ENCODE data around the gene QSOX1. TPM values are rescaled to one million over a fixed set of nuclear protein-coding genes. Genes with fewer than 3 reads are reported as not detected.
A peak's percentile ranks its signal among the peaks of the same experiment; 100 is the strongest.

The QSOX1 gene
- total RNA-seq, 4 donors from 2014 or later: 109 to 124 (median 119) TPM

GRCh38 chr1:180154003-180154324, 705 bp upstream of the QSOX1 start:
- Histone ChIP-seq H3K9me3 (no peaks in the 10 kb centered on the region), H3K4me1 (peaks cover 4 to 44% (median 34%) of the 10 kb centered on the region in 4 donors), H3K36me3 (no peaks in the 10 kb centered on the region), H3K27ac (peak overlapping the region; percentile 87 to 94 (median 92)), H3K4me3 (peak overlapping the region; percentile 45 to 98 (median 77)), H3K27me3 (no peaks in the 10 kb centered on the region)
- WGBS, 2 donors (ENCODE audit: low coverage in 1 of 2): 51 to 80% methylated on average over 2 to 7 of the region's 7 CpGs
- no peak for DNase-seq
- TF ChIP-seq EP300 (IDR thresholded peaks at IDR 0.05; ENCODE audit: low read depth): no peak
- TF ChIP-seq POLR2AphosphoS5 (IDR thresholded peaks at IDR 0.05): no peak
- TF ChIP-seq POLR2A (IDR thresholded peaks at IDR 0.05): no peak
- no peak for TF ChIP-seq CTCF (IDR thresholded peaks at IDR 0.05)
- intact Hi-C loops (cut with DNase I; ENCODE audit: low total_unique reads): no loop called here
- in situ Hi-C loops (cut with MboI; ENCODE audit: low pct_ligation_motif_present in 1 of 4, low pct_unique_long_range_greater_than_20kb in 1 of 4, low sequenced_read_pairs in 3 of 4): loop anchor here in 2 of 4 donors (10.0 to 25.0 kb wide), 2 partner anchors 279 to 292 kb away; partner anchors contain the start of gene TOR1AIP2 (in 1 of the 2)

- peak; percentile 35 for DNase-seq
- Histone ChIP-seq H3K36me3 (no peaks in the 10 kb centered on the region), H3K4me1 (peaks cover 4 to 52% (median 38%) of the 10 kb centered on the region in 4 donors), H3K27me3 (no peaks in the 10 kb centered on the region), H3K27ac (peak overlapping the region; percentile 87 to 94 (median 92)), H3K9me3 (no peaks in the 10 kb centered on the region), H3K4me3 (peak overlapping the region; percentile 73 to 98 (median 87))
- 2% methylated on average over 14 to 25 of the region's 29 CpGs for WGBS, 2 donors (ENCODE audit: low coverage in 1 of 2)
- TF ChIP-seq EP300 (IDR thresholded peaks at IDR 0.05; ENCODE audit: low read depth) (no peak), POLR2A (IDR thresholded peaks at IDR 0.05) (no peak), CTCF (IDR thresholded peaks at IDR 0.05) (no peak), POLR2AphosphoS5 (IDR thresholded peaks at IDR 0.05) (no peak)
- intact Hi-C loops (cut with DNase I; ENCODE audit: low total_unique reads): no loop called here
- in situ Hi-C loops (cut with MboI; ENCODE audit: low pct_ligation_motif_present in 1 of 4, low pct_unique_long_range_greater_than_20kb in 1 of 4, low sequenced_read_pairs in 3 of 4): loop anchor here in 2 of 4 donors (10.0 to 25.0 kb wide), 2 partner anchors 280 to 293 kb away; partner anchors contain the start of gene TOR1AIP2 (in 1 of the 2)
Observed at GRCh38 chr1:180155182-180155682, 563 bp downstream of the QSOX1 start.

- no peaks in the 10 kb centered on the region for H3K27me3 ChIP-seq
- TF ChIP-seq POLR2AphosphoS5 (IDR thresholded peaks at IDR 0.05): no peak
- no peak for TF ChIP-seq CTCF (IDR thresholded peaks at IDR 0.05)
- in situ Hi-C loops (cut with MboI; ENCODE audit: low pct_ligation_motif_present in 1 of 4, low pct_unique_long_range_greater_than_20kb in 1 of 4, low sequenced_read_pairs in 3 of 4): loop anchor here in 2 of 4 donors (10.0 to 25.0 kb wide), 2 partner anchors 281 to 294 kb away; partner anchors contain the start of gene TOR1AIP2 (in 1 of the 2)
- H3K9me3 ChIP-seq: no peaks in the 10 kb centered on the region
- WGBS, 2 donors (ENCODE audit: low coverage in 1 of 2): 87% methylated on average over 4 of the region's 4 CpGs; no CpG with 5 or more reads in 1 of the 2 donors
- peak overlapping the region in 3 of 4 donors; percentile 73 to 98 (median 81) for H3K4me3 ChIP-seq
- H3K27ac ChIP-seq: peak overlapping the region; percentile 9 to 94 (median 90)
- DNase-seq: no peak
- intact Hi-C loops (cut with DNase I; ENCODE audit: low total_unique reads): no loop called here
- H3K36me3 ChIP-seq: no peaks in the 10 kb centered on the region
- H3K4me1 ChIP-seq: peaks cover 4 to 56% (median 39%) of the 10 kb centered on the region in 4 donors
Observed at GRCh38 chr1:180156201-180156600, 1.5 kb downstream of the QSOX1 start.

DNA sequence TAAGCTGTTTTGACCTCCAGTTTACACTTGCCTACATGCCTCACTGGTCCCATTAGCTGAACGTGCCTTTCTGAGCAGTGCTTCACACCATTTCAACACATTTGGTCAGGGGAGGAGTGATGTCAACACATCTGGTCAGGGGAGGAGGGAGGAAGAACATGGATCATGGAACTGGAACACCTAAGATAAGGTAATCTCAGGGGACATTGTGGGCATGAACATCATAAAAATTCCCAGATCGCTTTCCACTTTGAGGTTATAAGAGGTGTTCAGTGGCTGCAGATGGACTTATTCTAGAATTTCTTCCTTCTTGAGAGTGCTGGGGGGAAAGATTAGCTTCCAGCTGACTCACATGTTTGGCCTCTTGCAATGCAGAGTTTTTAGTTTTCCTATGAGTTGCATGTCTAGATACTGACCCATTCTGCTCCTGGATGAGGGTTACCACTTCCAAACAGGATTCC, 2.0 kb downstream of the QSOX1 start:
- Histone ChIP-seq H3K9me3 (no peaks in the 10 kb centered on the region), H3K27ac (peak overlapping the region; percentile 59 to 94 (median 90)), H3K36me3 (no peaks in the 10 kb centered on the region), H3K4me1 (peaks cover 4 to 56% (median 39%) of the 10 kb centered on the region in 4 donors), H3K27me3 (no peaks in the 10 kb centered on the region), H3K4me3 (peak overlapping the region in 1 of 4 donors; percentile 98)
- DNase-seq: no peak
- intact Hi-C loops (cut with DNase I; ENCODE audit: low total_unique reads): no loop called here
- TF ChIP-seq POLR2A (IDR thresholded peaks at IDR 0.05): no peak
- in situ Hi-C loops (cut with MboI; ENCODE audit: low pct_ligation_motif_present in 1 of 4, low pct_unique_long_range_greater_than_20kb in 1 of 4, low sequenced_read_pairs in 3 of 4): loop anchor here in 2 of 4 donors (10.0 to 25.0 kb wide), 2 partner anchors 282 to 294 kb away; partner anchors contain the start of gene TOR1AIP2 (in 1 of the 2)
- 40 to 66% methylated on average over 1 to 2 of the region's 2 CpGs for WGBS, 2 donors (ENCODE audit: low coverage in 1 of 2)

Measured in transverse colon (tissue), 4 donors.